MM.1S (cell line): ENCODE data around the gene ZNF177.

Experiments
- CTCF ChIP-seq: fragments of 300-600 bp; sonication (generic); IDR thresholded peaks from 2 replicates; pipeline ENCODE4 v1.5.1; 2016; ENCODE audit warnings: antibody characterized with exemption, low read length, mixed read lengths
- EZH2 ChIP-seq: fragments of 300-600 bp; sonication (generic); optimal IDR thresholded peaks from 2 replicates; pipeline ENCODE3; 2017; ENCODE audit warnings: low read depth, mild to moderate bottlenecking, antibody characterized with exemption, low read length, mixed read lengths
- EZH2phosphoT487 ChIP-seq: fragments of 300-600 bp; sonication (generic); IDR thresholded peaks from 2 replicates; pipeline ENCODE4 v1.6.1; 2018; ENCODE audit warnings: antibody characterized with exemption, low read length

DNA sequence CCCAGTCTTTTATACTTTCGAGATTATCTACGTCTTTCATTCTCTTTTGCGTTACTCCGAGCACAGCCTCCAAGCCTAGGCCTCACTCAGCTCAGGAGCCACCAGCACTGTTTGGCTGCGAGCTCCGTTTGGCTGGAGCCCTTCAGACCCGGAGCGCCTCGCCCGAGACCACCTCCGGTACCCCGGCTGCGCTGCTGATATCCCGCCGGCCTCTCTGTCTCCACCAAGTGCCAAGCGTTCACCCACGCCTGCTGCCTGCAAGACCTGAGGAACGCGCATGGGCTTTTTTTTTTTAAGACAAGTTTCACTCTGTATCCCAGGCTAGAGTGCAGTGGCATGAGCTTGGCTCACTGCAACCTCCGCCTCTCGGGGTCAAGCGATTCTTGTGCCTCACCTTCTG is 14.1 kb upstream of the ZNF177 start:
- TF ChIP-seq CTCF = no peak
- no peak for TF ChIP-seq EZH2phosphoT487
- no peak for TF ChIP-seq EZH2
